Panc1 (cell line): ENCODE measurements around the gene RAB5A. TPM values are rescaled to one million over a fixed set of nuclear protein-coding genes. Genes with fewer than 3 reads are reported as not detected.

ENCODE experiments used
- ATAC-seq: fragments of 200-7000 bp; cut with Tn5 transposase; 2 replicates; pipeline ENCODE4 v1.9.1; 2020; ENCODE audit warnings: mild to moderate bottlenecking, moderate library complexity
- Bru-seq: library from RNA; stranded (reverse); fragments of 400-500 nt; gene quantifications from one replicate; lab custom pipeline; 2021; lab: Mats Ljungman, UMichigan
- BruChase-seq, 2 experiments: library from RNA; stranded (reverse); fragments of 400-500 nt; gene quantifications; one replicate each; lab custom pipeline; 2021; lab: Mats Ljungman, UMichigan
- BruUV-seq: library from RNA; stranded (reverse); fragments of 400-500 nt; replicated peaks from 2 replicates; lab custom pipeline; 2021; lab: Mats Ljungman, UMichigan
- CTCF ChIA-PET: fragments of 300-600 bp; sonication (Branson Sonifier 250); formaldehyde crosslinking; loops from one replicate; lab custom pipeline; 2022; ENCODE audit warnings: antibody characterized with exemption; lab: Charles Lee
- POLR2A ChIA-PET: fragments of 300-600 bp; sonication (Branson Sonifier 250); formaldehyde crosslinking; loops from one replicate; lab custom pipeline; 2022; ENCODE audit warnings: antibody characterized with exemption; lab: Charles Lee
- DNase-seq: peaks from one replicate; pipeline ENCODE4 v3.0.0-alpha.2; 2010; ENCODE audit warnings: low read depth, low spot score
- H3K27ac ChIP-seq: 2 replicates; pipeline ENCODE4 v1.5.1; 2011; ENCODE audit warnings: mild to moderate bottlenecking, low read length, inconsistent platforms
- H3K27me3 ChIP-seq: fragments of 200-500 bp; sonication (Bioruptor generic); 2 replicates; pipeline ENCODE4 v1.6.0; 2014; ENCODE audit warnings: low read length, inconsistent platforms; ENCODE audit not compliant: control insufficient read depth, insufficient read depth
- H3K36me3 ChIP-seq: fragments of 200-500 bp; sonication (Bioruptor generic); 2 replicates; pipeline ENCODE4 v1.5.1; 2014; ENCODE audit warnings: inconsistent platforms, mild to moderate bottlenecking, low read length, moderate library complexity; ENCODE audit not compliant: control insufficient read depth, insufficient read depth
- H3K4me1 ChIP-seq: 2 replicates; pipeline ENCODE4 v1.5.1; 2011; ENCODE audit warnings: inconsistent platforms, mild to moderate bottlenecking, low read length, moderate library complexity; ENCODE audit not compliant: control insufficient read depth, insufficient read depth
- H3K4me3 ChIP-seq, 2 experiments: 2 replicates each; pipeline ENCODE4 v1.5.1; 2011 to 2012; ENCODE audit warnings: low read depth in 2 of 2, low read length in 2 of 2, mild to moderate bottlenecking in 2 of 2, inconsistent platforms in 1 of 2, moderate library complexity in 1 of 2
- H3K9me3 ChIP-seq: fragments of 200-500 bp; sonication (Bioruptor generic); 2 replicates; pipeline ENCODE4 v1.5.1; 2014; ENCODE audit warnings: low read depth, mild to moderate bottlenecking, inconsistent platforms, low read length, moderate library complexity; ENCODE audit not compliant: control insufficient read depth, insufficient read depth
- POLR2AphosphoS5 ChIP-seq: IDR thresholded peaks from 2 replicates; pipeline ENCODE4 v1.6.1; 2012; ENCODE audit warnings: mild to moderate bottlenecking, low read depth, low read length, moderate library complexity
- SIN3A ChIP-seq: IDR thresholded peaks from 2 replicates; pipeline ENCODE4 v1.6.1; 2012; ENCODE audit warnings: low read depth, mild to moderate bottlenecking, low read length, moderate library complexity, borderline replicate concordance; ENCODE audit not compliant: insufficient read depth
- TCF7L2 ChIP-seq: IDR thresholded peaks from 2 replicates; pipeline ENCODE4 v1.6.1; 2011; ENCODE audit warnings: mild to moderate bottlenecking, low read depth, low read length, inconsistent platforms
- in situ Hi-C: cut with HindIII; loops from 2 replicates; pipeline ENCODE4 v1.10.0; 2016; ENCODE audit warnings: low sequenced_read_pairs, low pct_unique_long_range_greater_than_20kb
- intact Hi-C: fragments of 100-400 bp; cut with micrococcal nuclease; formaldehyde crosslinking; loops from one replicate; pipeline ENCODE4 v1.10.0; 2022; ENCODE audit not compliant: unreplicated experiment
- long read RNA-seq: library from polyadenylated mRNA; unstranded; transcript quantifications from one replicate; pipeline ENCODE4 v2.0.0, GENCODE V29; 2021; ENCODE audit not compliant: unreplicated experiment
- polyA plus RNA-seq: library from polyadenylated mRNA; unstranded; fragments of >200 nt; gene quantifications from one replicate; pipeline ENCODE4 v1.2.1, GENCODE V29; 2012; ENCODE audit warnings: missing spikeins; ENCODE audit not compliant: insufficient read length
- total RNA-seq: library from RNA; stranded (reverse); gene quantifications from one replicate; pipeline ENCODE4 v1.2.1, GENCODE V29; 2021; ENCODE audit not compliant: unreplicated experiment
- TF ChIP-seq, protein P1 (sequence below): fragments of 450-650 bp; IDR thresholded peaks from 2 replicates; pipeline ENCODE4 v1.5.1; 2017; ENCODE audit warnings: mild to moderate bottlenecking
- TF ChIP-seq, protein P2 (sequence below), 2 experiments: IDR thresholded peaks; 2 replicates each; pipeline ENCODE4 v1.6.1; 2011 to 2012; ENCODE audit warnings: low read depth in 2 of 2, control low read depth in 1 of 2, low read length in 1 of 2, mild to moderate bottlenecking in 1 of 2, moderate library complexity in 1 of 2; ENCODE audit not compliant: insufficient read depth in 1 of 2

The RAB5A gene, protein sequence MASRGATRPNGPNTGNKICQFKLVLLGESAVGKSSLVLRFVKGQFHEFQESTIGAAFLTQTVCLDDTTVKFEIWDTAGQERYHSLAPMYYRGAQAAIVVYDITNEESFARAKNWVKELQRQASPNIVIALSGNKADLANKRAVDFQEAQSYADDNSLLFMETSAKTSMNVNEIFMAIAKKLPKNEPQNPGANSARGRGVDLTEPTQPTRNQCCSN
- total RNA-seq (31.2 TPM), Bru-seq, nascent RNA (percentile 86 among the genes with signal in this experiment), BruChase-seq, experiment 1, labeled RNA remaining after a 2-hour chase (percentile 82 among the genes with signal in this experiment), BruChase-seq, experiment 2, labeled RNA remaining after a 6-hour chase (percentile 84 among the genes with signal in this experiment)
- 20.2 TPM for polyA plus RNA-seq
- long read RNA-seq, transcript RAB5A-201 (6 exons, 2,536 nt), result major isoform, 70 of 78 reads
- long read RNA-seq, partial matches to known transcripts, result 0 of 78 reads
- long read RNA-seq, other reads (novel, unspliced or antisense), result 7 of 78 reads

DNA sequence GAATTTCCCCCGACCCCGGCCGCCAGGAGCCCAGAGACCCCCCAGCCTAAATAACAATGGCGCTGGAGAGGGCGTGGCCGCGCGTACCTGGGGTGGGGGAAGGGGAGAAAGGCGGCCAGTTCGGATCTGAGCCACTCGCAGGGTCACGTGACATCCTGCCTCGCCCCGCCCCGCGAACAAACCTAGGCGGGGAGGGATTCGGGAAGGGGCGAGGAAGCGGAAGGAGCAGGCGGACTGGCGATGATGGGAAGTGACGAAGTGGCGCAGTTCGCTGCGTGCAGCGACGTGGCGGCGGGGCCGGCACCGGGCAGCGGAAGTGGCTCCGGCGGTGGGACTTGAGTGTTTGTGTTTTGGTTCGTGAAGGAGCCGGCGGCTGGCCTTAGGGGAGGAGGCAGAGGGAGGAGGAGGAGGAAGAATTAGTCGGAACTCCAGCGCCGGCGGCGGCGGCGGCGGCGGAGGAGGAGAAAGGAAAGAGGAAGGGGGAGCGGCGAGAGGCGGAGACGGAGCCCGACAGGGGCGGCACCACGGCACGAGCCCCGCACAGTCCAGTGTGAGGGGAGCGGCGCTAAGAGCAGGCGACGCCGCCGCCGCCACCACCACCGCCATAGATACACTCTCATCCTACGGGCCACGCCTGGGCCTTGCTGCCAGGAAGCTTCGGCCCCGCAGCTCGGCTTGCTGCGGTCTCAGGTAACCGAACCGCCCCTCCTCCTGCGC, at the start of gene RAB5A:
Gene RAB5A, plus strand, starts transcription at position 266 of the 717 bp plus-strand sequence. CDS start 3,802 bp downstream, outside the sequence.
- BruUV-seq, result no TSS peak
- H3K9me3 ChIP-seq, result no peaks in the 10 kb centered on the region
- DNase-seq (peak; percentile 74), ATAC-seq (peak; percentile 97)
- peak within 1 kb of the TSS; percentile 89 to 97 for H3K4me3 ChIP-seq
- POLR2A ChIA-PET, result no interaction called here
- peaks cover 7% of the 10 kb centered on the region for H3K36me3 ChIP-seq
- CTCF ChIA-PET, result no interaction called here
- H3K27me3 ChIP-seq, result no peaks in the 10 kb centered on the region
- TF ChIP-seq, protein P1, sequence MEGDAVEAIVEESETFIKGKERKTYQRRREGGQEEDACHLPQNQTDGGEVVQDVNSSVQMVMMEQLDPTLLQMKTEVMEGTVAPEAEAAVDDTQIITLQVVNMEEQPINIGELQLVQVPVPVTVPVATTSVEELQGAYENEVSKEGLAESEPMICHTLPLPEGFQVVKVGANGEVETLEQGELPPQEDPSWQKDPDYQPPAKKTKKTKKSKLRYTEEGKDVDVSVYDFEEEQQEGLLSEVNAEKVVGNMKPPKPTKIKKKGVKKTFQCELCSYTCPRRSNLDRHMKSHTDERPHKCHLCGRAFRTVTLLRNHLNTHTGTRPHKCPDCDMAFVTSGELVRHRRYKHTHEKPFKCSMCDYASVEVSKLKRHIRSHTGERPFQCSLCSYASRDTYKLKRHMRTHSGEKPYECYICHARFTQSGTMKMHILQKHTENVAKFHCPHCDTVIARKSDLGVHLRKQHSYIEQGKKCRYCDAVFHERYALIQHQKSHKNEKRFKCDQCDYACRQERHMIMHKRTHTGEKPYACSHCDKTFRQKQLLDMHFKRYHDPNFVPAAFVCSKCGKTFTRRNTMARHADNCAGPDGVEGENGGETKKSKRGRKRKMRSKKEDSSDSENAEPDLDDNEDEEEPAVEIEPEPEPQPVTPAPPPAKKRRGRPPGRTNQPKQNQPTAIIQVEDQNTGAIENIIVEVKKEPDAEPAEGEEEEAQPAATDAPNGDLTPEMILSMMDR, result no peak
- TF ChIP-seq, protein P2, sequence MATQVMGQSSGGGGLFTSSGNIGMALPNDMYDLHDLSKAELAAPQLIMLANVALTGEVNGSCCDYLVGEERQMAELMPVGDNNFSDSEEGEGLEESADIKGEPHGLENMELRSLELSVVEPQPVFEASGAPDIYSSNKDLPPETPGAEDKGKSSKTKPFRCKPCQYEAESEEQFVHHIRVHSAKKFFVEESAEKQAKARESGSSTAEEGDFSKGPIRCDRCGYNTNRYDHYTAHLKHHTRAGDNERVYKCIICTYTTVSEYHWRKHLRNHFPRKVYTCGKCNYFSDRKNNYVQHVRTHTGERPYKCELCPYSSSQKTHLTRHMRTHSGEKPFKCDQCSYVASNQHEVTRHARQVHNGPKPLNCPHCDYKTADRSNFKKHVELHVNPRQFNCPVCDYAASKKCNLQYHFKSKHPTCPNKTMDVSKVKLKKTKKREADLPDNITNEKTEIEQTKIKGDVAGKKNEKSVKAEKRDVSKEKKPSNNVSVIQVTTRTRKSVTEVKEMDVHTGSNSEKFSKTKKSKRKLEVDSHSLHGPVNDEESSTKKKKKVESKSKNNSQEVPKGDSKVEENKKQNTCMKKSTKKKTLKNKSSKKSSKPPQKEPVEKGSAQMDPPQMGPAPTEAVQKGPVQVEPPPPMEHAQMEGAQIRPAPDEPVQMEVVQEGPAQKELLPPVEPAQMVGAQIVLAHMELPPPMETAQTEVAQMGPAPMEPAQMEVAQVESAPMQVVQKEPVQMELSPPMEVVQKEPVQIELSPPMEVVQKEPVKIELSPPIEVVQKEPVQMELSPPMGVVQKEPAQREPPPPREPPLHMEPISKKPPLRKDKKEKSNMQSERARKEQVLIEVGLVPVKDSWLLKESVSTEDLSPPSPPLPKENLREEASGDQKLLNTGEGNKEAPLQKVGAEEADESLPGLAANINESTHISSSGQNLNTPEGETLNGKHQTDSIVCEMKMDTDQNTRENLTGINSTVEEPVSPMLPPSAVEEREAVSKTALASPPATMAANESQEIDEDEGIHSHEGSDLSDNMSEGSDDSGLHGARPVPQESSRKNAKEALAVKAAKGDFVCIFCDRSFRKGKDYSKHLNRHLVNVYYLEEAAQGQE (IDR thresholded peaks at IDR 0.05; ENCODE audit: insufficient read depth in 1 of 2, low read depth in 2 of 2, low read length in 1 of 2), result 0 out of 4 replicates have a peak, but pooled peaks of 1 of the 2 experiments have one; percentile 29
- TF ChIP-seq POLR2AphosphoS5 (peak; percentile 53; the same call in 1 of the 2 replicates), SIN3A (0 out of 2 replicates have a peak, but pooled peaks have one; percentile 24), TCF7L2 (peak; percentile 30; the same call in 1 of the 2 replicates)
- in situ Hi-C loops, result no loop called here
- peak within 1 kb of the TSS; percentile 96 for H3K27ac ChIP-seq
- intact Hi-C loops, result no loop called here
- H3K4me1 ChIP-seq, result peaks cover 8% of the 10 kb centered on the region

DNA sequence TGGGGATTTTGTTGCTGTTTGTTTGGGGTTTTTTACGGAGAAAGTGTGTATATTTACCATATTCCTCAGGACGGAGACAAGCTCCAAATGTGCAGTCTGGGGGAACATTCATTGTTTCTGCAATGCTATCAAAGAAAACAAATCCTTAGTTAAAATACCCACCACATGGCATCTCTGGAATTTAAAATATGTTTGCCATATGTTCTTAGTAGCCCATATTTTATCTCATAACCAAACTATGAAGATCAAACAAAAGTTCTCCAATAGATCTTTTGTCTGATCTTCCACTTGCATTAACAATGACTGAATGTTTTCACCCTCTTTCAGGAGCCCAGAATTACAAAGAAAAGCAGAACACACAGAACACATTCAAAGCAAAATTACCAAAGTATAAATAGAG, 48.2 kb upstream of the RAB5A start:
- ChIA-PET CTCF (no interaction called here), POLR2A (no interaction called here)
- DNase-seq, result no peak
- no TSS peak for BruUV-seq
- Histone ChIP-seq H3K9me3 (no peaks in the 10 kb centered on the region), H3K27me3 (no peaks in the 10 kb centered on the region), H3K36me3 (no peaks in the 10 kb centered on the region), H3K4me3 (no peak overlapping the region), H3K4me1 (peaks cover 6% of the 10 kb centered on the region; the same call in 1 of the 2 replicates), H3K27ac (no peak overlapping the region)
- ATAC-seq, result peak; percentile 58; the same call in 1 of the 2 replicates
- no peak for TF ChIP-seq POLR2AphosphoS5
- TF ChIP-seq SIN3A, result no peak
- TF ChIP-seq, protein P1, result no peak
- TF ChIP-seq, protein P2 (IDR thresholded peaks at IDR 0.05; ENCODE audit: insufficient read depth in 1 of 2, low read depth in 2 of 2, low read length in 1 of 2), result no peak
- in situ Hi-C loops (no loop called here), intact Hi-C loops (no loop called here)
